MM.1S (cell line): ENCODE data around the gene PATZ1.

ENCODE experiments used
- DNase-seq: peaks from one replicate; pipeline ENCODE4 v3.0.0-alpha.2; 2015
- H2AFZ ChIP-seq: fragments of 300-600 bp; sonication (generic); 2 replicates; pipeline ENCODE4 v1.6.0; 2016; ENCODE audit warnings: antibody characterized with exemption, low read length
- H3F3A ChIP-seq: fragments of 300-600 bp; sonication (generic); 2 replicates; pipeline ENCODE4 v1.6.1; 2016; ENCODE audit warnings: mild to moderate bottlenecking, antibody characterized with exemption, low read length, moderate library complexity, mixed read lengths; ENCODE audit not compliant: insufficient read depth
- H3K27ac ChIP-seq: fragments of 300-600 bp; sonication (generic); 2 replicates; pipeline ENCODE4 v1.5.1; 2016; ENCODE audit warnings: mild to moderate bottlenecking, low read length
- H3K27me3 ChIP-seq: fragments of 300-600 bp; sonication (generic); replicated peaks from 2 replicates; pipeline ENCODE4 v1.6.0; 2016; ENCODE audit warnings: low read length; ENCODE audit not compliant: insufficient read depth
- H3K36me3 ChIP-seq: fragments of 300-600 bp; sonication (generic); replicated peaks from 2 replicates; pipeline ENCODE4 v1.6.1; 2016; ENCODE audit warnings: mild to moderate bottlenecking, low read length, mixed read lengths; ENCODE audit not compliant: insufficient read depth
- H3K4me1 ChIP-seq: fragments of 300-600 bp; sonication (generic); 2 replicates; pipeline ENCODE4 v1.6.1; 2016; ENCODE audit warnings: low read length, mixed read lengths
- H3K4me2 ChIP-seq: fragments of 300-600 bp; sonication (generic); 2 replicates; pipeline ENCODE4 v1.6.0; 2016; ENCODE audit warnings: low read depth, low read length
- H3K4me3 ChIP-seq: fragments of 300-600 bp; sonication (generic); 2 replicates; pipeline ENCODE4 v1.5.1; 2016; ENCODE audit warnings: low read length, mixed read lengths
- H3K79me2 ChIP-seq: fragments of 300-600 bp; sonication (generic); 2 replicates; pipeline ENCODE4 v1.6.1; 2016; ENCODE audit warnings: mixed run types, low read length, mixed read lengths
- H3K9ac ChIP-seq: fragments of 300-600 bp; sonication (generic); 2 replicates; pipeline ENCODE4 v1.6.1; 2016; ENCODE audit warnings: low read length, mixed read lengths
- H3K9me2 ChIP-seq: fragments of 300-600 bp; sonication (generic); replicated peaks from 2 replicates; pipeline ENCODE4 v1.6.1; 2016; ENCODE audit warnings: mild to moderate bottlenecking, low read length, mixed read lengths; ENCODE audit not compliant: insufficient read depth
- H3K9me3 ChIP-seq: fragments of 300-600 bp; sonication (generic); replicated peaks from 2 replicates; pipeline ENCODE4 v1.6.1; 2016; ENCODE audit warnings: mild to moderate bottlenecking, low read length, mixed read lengths; ENCODE audit not compliant: insufficient read depth
- H4K20me1 ChIP-seq: fragments of 300-600 bp; sonication (generic); 2 replicates; pipeline ENCODE4 v1.6.1; 2016; ENCODE audit warnings: mild to moderate bottlenecking, low read length, moderate library complexity, mixed read lengths; ENCODE audit not compliant: insufficient read depth
- EZH2 ChIP-seq: fragments of 300-600 bp; sonication (generic); optimal IDR thresholded peaks from 2 replicates; pipeline ENCODE3; 2017; ENCODE audit warnings: low read depth, mild to moderate bottlenecking, antibody characterized with exemption, low read length, mixed read lengths
- EZH2phosphoT487 ChIP-seq: fragments of 300-600 bp; sonication (generic); IDR thresholded peaks from 2 replicates; pipeline ENCODE4 v1.6.1; 2018; ENCODE audit warnings: antibody characterized with exemption, low read length
- TF ChIP-seq, protein P1 (sequence below): fragments of 300-600 bp; sonication (generic); IDR thresholded peaks from 2 replicates; pipeline ENCODE4 v1.5.1; 2016; ENCODE audit warnings: antibody characterized with exemption, low read length, mixed read lengths

Gene PATZ1

GRCh38 chr22:31363885-31364465, 17.8 kb upstream of the PATZ1 start:
- H3K9me2 ChIP-seq: no peaks in the 10 kb centered on the region
- no peak overlapping the region for H3K4me2 ChIP-seq
- H3K9me3 ChIP-seq: no peaks in the 10 kb centered on the region
- H3K4me3 ChIP-seq: no peak overlapping the region
- no peak overlapping the region for H2AFZ ChIP-seq
- H3K27ac ChIP-seq: no peak overlapping the region
- H4K20me1 ChIP-seq: no peaks in the 10 kb centered on the region
- H3F3A ChIP-seq: no peaks in the 10 kb centered on the region
- no peaks in the 10 kb centered on the region for H3K27me3 ChIP-seq
- H3K36me3 ChIP-seq: no peaks in the 10 kb centered on the region
- TF ChIP-seq EZH2phosphoT487: no peak
- TF ChIP-seq EZH2: no peak
- TF ChIP-seq, protein P1, sequence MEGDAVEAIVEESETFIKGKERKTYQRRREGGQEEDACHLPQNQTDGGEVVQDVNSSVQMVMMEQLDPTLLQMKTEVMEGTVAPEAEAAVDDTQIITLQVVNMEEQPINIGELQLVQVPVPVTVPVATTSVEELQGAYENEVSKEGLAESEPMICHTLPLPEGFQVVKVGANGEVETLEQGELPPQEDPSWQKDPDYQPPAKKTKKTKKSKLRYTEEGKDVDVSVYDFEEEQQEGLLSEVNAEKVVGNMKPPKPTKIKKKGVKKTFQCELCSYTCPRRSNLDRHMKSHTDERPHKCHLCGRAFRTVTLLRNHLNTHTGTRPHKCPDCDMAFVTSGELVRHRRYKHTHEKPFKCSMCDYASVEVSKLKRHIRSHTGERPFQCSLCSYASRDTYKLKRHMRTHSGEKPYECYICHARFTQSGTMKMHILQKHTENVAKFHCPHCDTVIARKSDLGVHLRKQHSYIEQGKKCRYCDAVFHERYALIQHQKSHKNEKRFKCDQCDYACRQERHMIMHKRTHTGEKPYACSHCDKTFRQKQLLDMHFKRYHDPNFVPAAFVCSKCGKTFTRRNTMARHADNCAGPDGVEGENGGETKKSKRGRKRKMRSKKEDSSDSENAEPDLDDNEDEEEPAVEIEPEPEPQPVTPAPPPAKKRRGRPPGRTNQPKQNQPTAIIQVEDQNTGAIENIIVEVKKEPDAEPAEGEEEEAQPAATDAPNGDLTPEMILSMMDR: no peak
- no peaks in the 10 kb centered on the region for H3K79me2 ChIP-seq
- no peak overlapping the region for H3K9ac ChIP-seq
- DNase-seq: no peak
- H3K4me1 ChIP-seq: no peaks in the 10 kb centered on the region

- H2AFZ ChIP-seq: no peak overlapping the region
- no peaks in the 10 kb centered on the region for H3K9me3 ChIP-seq
- H3F3A ChIP-seq: no peaks in the 10 kb centered on the region
- H3K4me1 ChIP-seq: no peaks in the 10 kb centered on the region
- H3K9me2 ChIP-seq: no peaks in the 10 kb centered on the region
- no peaks in the 10 kb centered on the region for H3K79me2 ChIP-seq
- no peak overlapping the region for H3K4me3 ChIP-seq
- H3K9ac ChIP-seq: no peak overlapping the region
- no peaks in the 10 kb centered on the region for H3K36me3 ChIP-seq
- no peaks in the 10 kb centered on the region for H4K20me1 ChIP-seq
- H3K27me3 ChIP-seq: no peaks in the 10 kb centered on the region
- H3K27ac ChIP-seq: no peak overlapping the region
- no peak overlapping the region for H3K4me2 ChIP-seq
- TF ChIP-seq, protein P1: no peak
- TF ChIP-seq EZH2phosphoT487: no peak
- no peak for DNase-seq
Measured at GRCh38 chr22:31361743-31362142, 15.6 kb upstream of the PATZ1 start.

DNA sequence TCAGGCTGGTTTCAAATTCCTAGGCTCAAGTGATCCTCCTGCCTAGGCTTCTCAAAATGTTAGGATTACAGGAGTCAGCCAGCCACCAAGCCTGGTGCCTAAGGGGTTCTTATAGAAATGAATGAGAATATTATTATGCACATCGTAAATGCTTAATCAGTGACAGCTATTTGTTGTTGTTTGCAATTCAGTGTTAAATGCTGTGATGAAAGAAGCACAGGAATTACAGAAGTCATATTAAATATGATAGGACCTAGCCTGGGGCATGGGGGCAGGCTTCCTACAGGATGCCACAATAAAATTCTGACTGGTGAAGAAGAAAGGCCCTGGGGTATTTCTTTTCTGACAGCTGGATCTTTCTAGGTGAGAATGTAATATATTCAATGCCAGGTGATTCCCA, 13.9 kb upstream of the PATZ1 start:
- Histone ChIP-seq H3K79me2 (no peaks in the 10 kb centered on the region), H3K4me3 (no peak overlapping the region), H3K4me1 (no peaks in the 10 kb centered on the region), H3K9me2 (no peaks in the 10 kb centered on the region), H2AFZ (no peak overlapping the region), H3K27me3 (no peaks in the 10 kb centered on the region), H3K27ac (no peak overlapping the region), H3K4me2 (no peak overlapping the region), H3F3A (no peaks in the 10 kb centered on the region), H3K9me3 (no peaks in the 10 kb centered on the region), H3K9ac (no peak overlapping the region), H3K36me3 (no peaks in the 10 kb centered on the region), H4K20me1 (no peaks in the 10 kb centered on the region)
- no peak for DNase-seq
- TF ChIP-seq EZH2phosphoT487: no peak
- TF ChIP-seq EZH2: no peak
- TF ChIP-seq, protein P1: no peak
